ENCODE data around the gene ITGA11. TPM values are rescaled to one million over a fixed set of nuclear protein-coding genes. Genes with fewer than 3 reads are reported as not detected.

Gene ITGA11
- total RNA-seq, 2 experiments from 2014 or later, result 1.7 to 3.6 TPM

- Mint-ChIP-seq H3K27ac (no peak overlapping the region), H3K9me3 (no peaks in the 10 kb centered on the region), H3K4me1 (ENCODE audit: low read depth) (no peaks in the 10 kb centered on the region), H3K4me3 (no peak overlapping the region), H3K36me3 (ENCODE audit: low read depth) (no peaks in the 10 kb centered on the region), H3K27me3 (no peaks in the 10 kb centered on the region)
- CTCF ChIA-PET, result interaction anchor here (1.0 kb wide), 1 partner anchor 9 kb away, joined by 5 read pairs; no protein-coding TSS in a partner anchor
- intact Hi-C loops (cut with micrococcal nuclease), result no loop called here
- POLR2A ChIA-PET, result no interaction called here
- no peak for ATAC-seq
- TF ChIP-seq, protein P1, sequence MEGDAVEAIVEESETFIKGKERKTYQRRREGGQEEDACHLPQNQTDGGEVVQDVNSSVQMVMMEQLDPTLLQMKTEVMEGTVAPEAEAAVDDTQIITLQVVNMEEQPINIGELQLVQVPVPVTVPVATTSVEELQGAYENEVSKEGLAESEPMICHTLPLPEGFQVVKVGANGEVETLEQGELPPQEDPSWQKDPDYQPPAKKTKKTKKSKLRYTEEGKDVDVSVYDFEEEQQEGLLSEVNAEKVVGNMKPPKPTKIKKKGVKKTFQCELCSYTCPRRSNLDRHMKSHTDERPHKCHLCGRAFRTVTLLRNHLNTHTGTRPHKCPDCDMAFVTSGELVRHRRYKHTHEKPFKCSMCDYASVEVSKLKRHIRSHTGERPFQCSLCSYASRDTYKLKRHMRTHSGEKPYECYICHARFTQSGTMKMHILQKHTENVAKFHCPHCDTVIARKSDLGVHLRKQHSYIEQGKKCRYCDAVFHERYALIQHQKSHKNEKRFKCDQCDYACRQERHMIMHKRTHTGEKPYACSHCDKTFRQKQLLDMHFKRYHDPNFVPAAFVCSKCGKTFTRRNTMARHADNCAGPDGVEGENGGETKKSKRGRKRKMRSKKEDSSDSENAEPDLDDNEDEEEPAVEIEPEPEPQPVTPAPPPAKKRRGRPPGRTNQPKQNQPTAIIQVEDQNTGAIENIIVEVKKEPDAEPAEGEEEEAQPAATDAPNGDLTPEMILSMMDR (IDR thresholded peaks at IDR 0.05), result no peak
- no peak for DNase-seq
Observed at GRCh38 chr15:68315035-68315434, 116.9 kb downstream of the ITGA11 start.

DNA sequence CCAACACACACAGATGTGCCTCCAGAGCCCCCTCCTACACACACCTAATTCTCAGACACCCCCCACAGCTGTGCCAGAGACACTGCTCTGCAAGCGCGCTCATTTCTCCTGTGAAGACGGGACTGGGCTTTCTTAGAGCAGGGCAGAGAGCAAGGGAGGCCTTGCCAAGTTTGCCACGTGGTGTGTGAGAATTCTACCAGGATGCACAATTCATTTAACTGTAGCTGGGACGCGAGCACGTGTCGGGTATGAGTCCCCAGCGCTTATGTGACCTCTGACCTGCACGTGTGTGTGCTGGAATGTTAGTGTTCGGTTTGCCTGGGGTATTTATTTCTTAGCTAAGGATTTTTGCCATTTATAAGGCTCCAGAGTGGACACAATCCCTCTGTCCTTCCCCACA is 117.4 kb downstream of the ITGA11 start:
- H3K4me3 Mint-ChIP-seq, result no peak overlapping the region
- intact Hi-C loops (cut with micrococcal nuclease), result no loop called here
- H3K9me3 Mint-ChIP-seq, result no peaks in the 10 kb centered on the region
- no peaks in the 10 kb centered on the region for H3K36me3 Mint-ChIP-seq (ENCODE audit: low read depth)
- ChIA-PET POLR2A (interaction anchor here (0.6 kb wide), 1 partner anchor 54 kb away, joined by 3 read pairs; no protein-coding TSS in a partner anchor), CTCF (no interaction called here)
- TF ChIP-seq, protein P1 (IDR thresholded peaks at IDR 0.05), result no peak
- ATAC-seq, result no peak
- H3K27ac Mint-ChIP-seq, result no peak overlapping the region
- H3K4me1 Mint-ChIP-seq (ENCODE audit: low read depth), result no peaks in the 10 kb centered on the region
- DNase-seq, result no peak
- H3K27me3 Mint-ChIP-seq, result no peaks in the 10 kb centered on the region

DNA sequence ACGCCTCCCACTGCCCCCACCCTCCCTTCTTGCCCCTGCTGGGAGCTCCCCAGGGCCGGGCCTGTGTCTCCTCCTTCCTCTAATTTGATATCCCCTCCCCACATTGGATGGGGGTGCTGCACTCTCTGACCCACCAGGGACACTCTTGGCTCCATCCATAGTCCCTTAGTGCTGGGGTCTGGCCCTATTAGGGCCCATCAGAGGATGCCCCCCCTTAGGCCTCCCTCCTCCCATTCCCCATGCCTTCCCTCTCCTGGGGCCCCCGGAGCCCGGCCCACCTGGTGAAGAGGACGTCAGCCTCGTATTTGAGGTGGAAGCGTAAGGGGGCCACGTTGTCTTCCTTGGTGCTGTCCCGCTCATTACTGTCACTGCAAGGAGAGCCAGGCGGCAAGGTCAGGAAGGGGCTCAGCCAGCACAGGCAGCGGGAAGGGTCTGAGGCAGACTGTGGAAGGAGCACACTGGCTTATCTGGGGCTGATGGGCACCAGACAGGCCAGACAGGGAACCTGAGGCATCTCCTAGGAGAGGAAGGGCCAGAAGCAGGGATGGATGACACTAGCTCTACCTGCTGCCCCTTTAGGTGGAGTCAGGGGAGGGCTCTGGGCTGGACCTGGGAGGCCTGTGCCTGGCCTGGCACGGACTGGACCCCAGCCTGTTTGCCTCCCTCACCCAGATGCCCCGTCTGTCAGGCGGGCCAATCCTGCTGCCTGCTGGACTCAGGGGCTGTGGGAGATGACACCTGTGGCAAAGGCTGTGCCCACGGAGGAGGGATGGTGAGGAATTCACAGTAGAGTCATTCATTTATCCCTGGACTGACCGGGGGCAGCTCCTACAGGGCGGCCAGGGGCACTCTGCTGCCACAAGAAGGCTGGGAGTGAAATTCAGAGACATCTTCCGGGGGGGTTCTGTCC is 118.2 kb downstream of the ITGA11 start:
- TF ChIP-seq, protein P1 (IDR thresholded peaks at IDR 0.05), result no peak
- H3K27ac Mint-ChIP-seq, result no peak overlapping the region
- ChIA-PET POLR2A (interaction anchor here (0.6 kb wide), 1 partner anchor 55 kb away, joined by 3 read pairs; no protein-coding TSS in a partner anchor), CTCF (no interaction called here)
- no peak for DNase-seq
- ATAC-seq, result no peak
- no peak overlapping the region for H3K4me3 Mint-ChIP-seq
- intact Hi-C loops (cut with micrococcal nuclease), result no loop called here
- H3K9me3 Mint-ChIP-seq, result no peaks in the 10 kb centered on the region
- no peaks in the 10 kb centered on the region for H3K36me3 Mint-ChIP-seq (ENCODE audit: low read depth)
- no peaks in the 10 kb centered on the region for H3K27me3 Mint-ChIP-seq
- no peaks in the 10 kb centered on the region for H3K4me1 Mint-ChIP-seq (ENCODE audit: low read depth)

DNA sequence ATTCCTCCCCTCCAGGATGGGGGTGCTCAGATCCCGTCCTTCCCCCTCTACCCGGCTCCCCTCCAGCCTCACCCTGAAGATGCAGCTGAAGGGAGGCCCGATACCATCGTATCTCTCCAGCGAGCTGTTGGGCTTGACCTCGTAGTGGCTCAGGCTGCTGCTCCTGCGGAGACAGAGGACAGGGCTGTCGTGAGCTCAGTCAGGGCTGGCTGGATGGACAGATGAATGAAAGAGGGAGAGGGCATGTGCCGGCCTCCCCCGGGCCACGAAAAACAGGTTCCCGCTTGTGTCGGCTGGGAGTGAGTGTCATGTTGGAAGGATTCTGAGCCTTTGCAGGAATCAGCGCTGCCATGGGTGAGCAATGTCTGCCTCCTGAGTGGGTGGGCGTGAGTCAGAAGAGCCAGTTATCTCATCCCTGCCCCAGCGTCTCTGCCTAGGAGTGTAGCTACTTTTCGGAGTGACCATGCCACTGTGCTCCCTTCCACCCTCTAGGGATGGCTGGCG is 119.2 kb downstream of the ITGA11 start:
- POLR2A ChIA-PET, result no interaction called here
- no peak overlapping the region for H3K4me3 Mint-ChIP-seq
- no peaks in the 10 kb centered on the region for H3K36me3 Mint-ChIP-seq (ENCODE audit: low read depth)
- intact Hi-C loops (cut with micrococcal nuclease), result no loop called here
- CTCF ChIA-PET, result no interaction called here
- H3K9me3 Mint-ChIP-seq, result no peaks in the 10 kb centered on the region
- TF ChIP-seq, protein P1 (IDR thresholded peaks at IDR 0.05), result no peak
- ATAC-seq, result no peak
- H3K4me1 Mint-ChIP-seq (ENCODE audit: low read depth), result no peaks in the 10 kb centered on the region
- no peaks in the 10 kb centered on the region for H3K27me3 Mint-ChIP-seq
- DNase-seq, result no peak
- no peak overlapping the region for H3K27ac Mint-ChIP-seq

GRCh38 chr15:68311859-68312557 is 120.0 kb downstream of the ITGA11 start:
- TF ChIP-seq, protein P1 (IDR thresholded peaks at IDR 0.05), result no peak
- ATAC-seq (no peak), DNase-seq (no peak)
- no peaks in the 10 kb centered on the region for H3K27me3 Mint-ChIP-seq
- intact Hi-C loops (cut with micrococcal nuclease), result no loop called here
- H3K4me1 Mint-ChIP-seq (ENCODE audit: low read depth), result no peaks in the 10 kb centered on the region
- H3K9me3 Mint-ChIP-seq, result no peaks in the 10 kb centered on the region
- ChIA-PET CTCF (no interaction called here), POLR2A (no interaction called here)
- H3K36me3 Mint-ChIP-seq (ENCODE audit: low read depth), result no peaks in the 10 kb centered on the region
- H3K4me3 Mint-ChIP-seq, result no peak overlapping the region
- no peak overlapping the region for H3K27ac Mint-ChIP-seq

Measured in activated CD8-positive, alpha-beta T cell treated with anti-CD3 and anti-CD28 coated beads for 36 hours (primary cell).